ENCODE measurements around the gene ZNF217.
"Not testable (repeated sequence)": the region's sequence is repeated elsewhere in the genome, so short reads cannot be mapped to it uniquely, and the experiment has no call there.

Gene ZNF217

GRCh38 chr20:53593466-53594007 is at the start of gene ZNF217:
TSS of gene ZNF217 (minus strand) at chr20:53593839. CDS start at chr20:53582826, 11,013 bp downstream.
- not testable (repeated sequence) for TF ChIP-seq CTCF (IDR thresholded peaks at IDR 0.05)

GRCh38 chr20:53643031-53643832 is 49.6 kb upstream of the ZNF217 start:
- no peak for TF ChIP-seq CTCF (IDR thresholded peaks at IDR 0.05)

GRCh38 chr20:53642196-53643030 is 48.8 kb upstream of the ZNF217 start:
- no peak for TF ChIP-seq CTCF (IDR thresholded peaks at IDR 0.05)

- TF ChIP-seq CTCF (IDR thresholded peaks at IDR 0.05), result no peak
These were observed 46.2 kb upstream of the ZNF217 start for GRCh38 chr20:53639647-53640440.

GRCh38 chr20:53639128-53639527 is 45.5 kb upstream of the ZNF217 start:
- TF ChIP-seq CTCF (IDR thresholded peaks at IDR 0.05), result no peak

- TF ChIP-seq CTCF (IDR thresholded peaks at IDR 0.05), result no peak
These were observed 43.0 kb upstream of the ZNF217 start for GRCh38 chr20:53636540-53637097.

- no peak for TF ChIP-seq CTCF (IDR thresholded peaks at IDR 0.05)
These were observed 41.6 kb upstream of the ZNF217 start for GRCh38 chr20:53635221-53635620.
